ENCODE data around the gene PRUNE2.

DNA sequence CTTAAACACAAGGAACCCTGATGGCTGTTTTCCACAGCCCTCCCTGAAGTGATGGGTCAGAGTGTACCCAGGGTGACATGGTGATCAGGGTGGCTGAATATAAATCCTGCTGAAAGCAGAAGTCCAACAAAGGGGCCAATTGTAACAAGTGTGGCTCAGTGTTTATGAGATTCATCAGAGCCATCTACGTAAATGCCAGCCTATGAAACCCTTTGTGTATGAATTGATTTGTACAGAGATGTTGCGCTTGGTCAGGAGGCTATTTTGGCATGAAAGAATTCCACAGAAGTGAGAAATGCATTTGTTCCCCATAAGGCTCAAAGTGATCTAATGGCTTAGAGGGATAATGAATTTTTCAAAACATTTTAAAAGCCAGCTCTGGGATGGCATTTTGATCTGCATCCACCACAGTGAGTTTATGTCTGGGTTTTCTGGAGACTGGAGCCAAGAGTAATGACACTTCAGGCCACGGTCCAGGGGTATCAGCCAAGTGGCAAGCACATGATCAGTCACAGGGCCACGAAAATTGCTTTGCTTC, 12.4 kb downstream of the PRUNE2 start:
- TF ChIP-seq, protein P1, sequence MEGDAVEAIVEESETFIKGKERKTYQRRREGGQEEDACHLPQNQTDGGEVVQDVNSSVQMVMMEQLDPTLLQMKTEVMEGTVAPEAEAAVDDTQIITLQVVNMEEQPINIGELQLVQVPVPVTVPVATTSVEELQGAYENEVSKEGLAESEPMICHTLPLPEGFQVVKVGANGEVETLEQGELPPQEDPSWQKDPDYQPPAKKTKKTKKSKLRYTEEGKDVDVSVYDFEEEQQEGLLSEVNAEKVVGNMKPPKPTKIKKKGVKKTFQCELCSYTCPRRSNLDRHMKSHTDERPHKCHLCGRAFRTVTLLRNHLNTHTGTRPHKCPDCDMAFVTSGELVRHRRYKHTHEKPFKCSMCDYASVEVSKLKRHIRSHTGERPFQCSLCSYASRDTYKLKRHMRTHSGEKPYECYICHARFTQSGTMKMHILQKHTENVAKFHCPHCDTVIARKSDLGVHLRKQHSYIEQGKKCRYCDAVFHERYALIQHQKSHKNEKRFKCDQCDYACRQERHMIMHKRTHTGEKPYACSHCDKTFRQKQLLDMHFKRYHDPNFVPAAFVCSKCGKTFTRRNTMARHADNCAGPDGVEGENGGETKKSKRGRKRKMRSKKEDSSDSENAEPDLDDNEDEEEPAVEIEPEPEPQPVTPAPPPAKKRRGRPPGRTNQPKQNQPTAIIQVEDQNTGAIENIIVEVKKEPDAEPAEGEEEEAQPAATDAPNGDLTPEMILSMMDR (IDR thresholded peaks at IDR 0.05) = no peak
- TF ChIP-seq POLR2AphosphoS5 (IDR thresholded peaks at IDR 0.05) = no peak
- no peak for TF ChIP-seq POLR2A (IDR thresholded peaks at IDR 0.05)
